Activated CD8-positive, alpha-beta T cell treated with anti-CD3 and anti-CD28 coated beads, Interleukin-2, amount 10 ng/mL, durations not matched to agents 7 days and 5 days (primary cell): ENCODE data around the gene RAD51B. TPM values are rescaled to one million over a fixed set of nuclear protein-coding genes. Genes with fewer than 3 reads are reported as not detected.

Experiments used
- ATAC-seq: fragments of 150-1000 bp; cut with Tn5 transposase; one replicate; pipeline ENCODE4 v1.10.0; 2021; ENCODE audit warnings: moderate library complexity
- CTCF ChIA-PET: fragments of 350-600 bp; sonication (Branson Sonifier 250); formaldehyde crosslinking; loops from one replicate; lab custom pipeline; 2021; ENCODE audit warnings: antibody characterized with exemption; lab: Charles Lee
- POLR2A ChIA-PET: fragments of 350-600 bp; sonication (Branson Sonifier 250); formaldehyde crosslinking; loops from one replicate; lab custom pipeline; 2021; ENCODE audit warnings: antibody characterized with exemption; lab: Charles Lee
- DNase-seq: peaks from one replicate; pipeline ENCODE4 v3.0.0-alpha.2; 2020
- H3K27ac Mint-ChIP-seq: one replicate; pipeline ENCODE4 v1.8.0; 2021; ENCODE audit warnings: mild to moderate bottlenecking, mixed read lengths
- H3K27me3 Mint-ChIP-seq: one replicate; pipeline ENCODE4 v1.8.0; 2021; ENCODE audit warnings: low read depth, mixed read lengths
- H3K36me3 Mint-ChIP-seq: one replicate; pipeline ENCODE4 v1.8.0; 2021; ENCODE audit warnings: low read depth, mixed read lengths
- H3K4me1 Mint-ChIP-seq: one replicate; pipeline ENCODE4 v1.8.0; 2021; ENCODE audit warnings: low read depth, mixed read lengths
- H3K4me3 Mint-ChIP-seq: one replicate; pipeline ENCODE4 v1.8.0; 2021; ENCODE audit warnings: mild to moderate bottlenecking, mixed read lengths
- H3K9me3 Mint-ChIP-seq: one replicate; pipeline ENCODE4 v1.8.0; 2022; ENCODE audit warnings: mixed read lengths; ENCODE audit not compliant: insufficient read depth
- total RNA-seq, 2 experiments: library from RNA; stranded (reverse); gene quantifications; one replicate each; pipeline ENCODE4 v1.2.3, GENCODE V29; 2021

RAD51B gene
- total RNA-seq, 2 experiments from 2014 or later, result 34.1 to 38.8 TPM

DNA sequence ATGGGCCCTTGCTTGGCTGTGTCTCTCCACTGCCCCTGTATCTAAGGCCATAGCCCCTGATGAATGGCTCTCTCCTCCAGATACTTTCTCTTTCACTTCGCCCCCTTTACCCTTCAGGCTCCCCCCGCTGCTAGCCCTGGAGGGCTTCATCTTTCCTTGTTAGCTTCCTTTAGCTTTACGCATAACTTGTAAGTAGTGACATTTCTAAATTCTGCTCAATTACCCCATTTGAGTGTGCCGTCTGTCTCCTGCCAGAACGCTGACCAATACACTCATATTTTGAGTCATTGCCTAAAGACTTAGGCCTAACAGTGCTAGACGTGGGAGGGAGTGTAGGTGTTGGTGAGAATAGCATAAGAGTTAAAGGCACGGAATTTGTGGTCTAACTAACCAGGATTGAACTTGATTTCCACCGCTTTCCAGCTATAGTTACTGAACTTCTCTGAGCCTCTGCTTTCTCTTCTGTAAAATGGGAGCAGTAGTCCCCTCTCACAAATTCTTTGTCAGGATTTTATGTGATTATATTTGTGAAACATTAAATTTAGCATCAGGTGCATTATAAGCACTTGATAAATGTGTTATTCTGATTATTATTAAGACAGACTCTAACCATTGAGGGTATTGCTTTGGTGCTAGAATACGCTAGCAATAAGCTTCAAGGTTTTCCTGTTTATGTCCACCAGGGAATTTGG is 844.0 kb downstream of the RAD51B start:
- DNase-seq (peak; percentile 30), ATAC-seq (peak; percentile 70)
- H3K36me3 Mint-ChIP-seq, result no peaks in the 10 kb centered on the region
- H3K27me3 Mint-ChIP-seq, result no peaks in the 10 kb centered on the region
- H3K4me3 Mint-ChIP-seq, result peak overlapping the region; percentile 57
- CTCF ChIA-PET, result interaction anchor here (0.9 to 4.7 kb wide), 8 partner anchors 17 to 415 kb away, joined by 3 to 30 read pairs (median 4); no protein-coding TSS in a partner anchor
- no peaks in the 10 kb centered on the region for H3K9me3 Mint-ChIP-seq
- peak overlapping the region; percentile 69 for H3K27ac Mint-ChIP-seq
- POLR2A ChIA-PET, result interaction anchor here (1.0 to 1.5 kb wide), 4 partner anchors 125 to 153 kb away, joined by 4 to 5 read pairs (median 5); no protein-coding TSS in a partner anchor
- peaks cover 23% of the 10 kb centered on the region for H3K4me1 Mint-ChIP-seq

DNA sequence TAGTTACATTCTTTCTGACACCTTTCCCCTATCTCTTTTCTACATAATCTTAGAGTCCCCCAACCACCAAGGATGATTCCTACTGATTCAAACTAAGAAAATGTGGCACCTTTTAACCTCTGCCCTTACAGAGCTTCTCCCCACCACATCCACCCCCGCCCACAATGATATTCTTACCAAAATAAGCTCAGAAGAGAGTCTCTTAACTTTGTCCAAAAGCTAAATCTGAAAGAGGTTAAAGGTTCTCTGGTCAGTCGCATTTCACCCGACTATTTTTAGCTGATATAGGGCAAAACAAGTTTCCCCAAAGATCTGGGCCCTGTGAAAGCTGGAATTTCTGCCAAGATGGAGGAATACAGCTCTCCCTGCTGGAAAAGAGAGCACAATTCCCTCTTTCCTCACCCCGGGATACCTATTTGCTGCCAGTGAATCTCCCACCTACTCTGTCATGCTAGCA is 844.7 kb downstream of the RAD51B start:
- POLR2A ChIA-PET, result interaction anchor here (0.9 to 1.5 kb wide), 5 partner anchors 122 to 152 kb away, joined by 3 to 5 read pairs (median 5); no protein-coding TSS in a partner anchor
- Mint-ChIP-seq H3K4me1 (peaks cover 23% of the 10 kb centered on the region), H3K36me3 (no peaks in the 10 kb centered on the region), H3K27me3 (no peaks in the 10 kb centered on the region), H3K4me3 (no peak overlapping the region), H3K9me3 (no peaks in the 10 kb centered on the region), H3K27ac (peak overlapping the region; percentile 43)
- ATAC-seq, result peak; percentile 54
- DNase-seq, result peak; percentile 54
- CTCF ChIA-PET, result interaction anchor here (0.9 to 4.7 kb wide), 8 partner anchors 16 to 415 kb away, joined by 3 to 30 read pairs (median 4); no protein-coding TSS in a partner anchor

DNA sequence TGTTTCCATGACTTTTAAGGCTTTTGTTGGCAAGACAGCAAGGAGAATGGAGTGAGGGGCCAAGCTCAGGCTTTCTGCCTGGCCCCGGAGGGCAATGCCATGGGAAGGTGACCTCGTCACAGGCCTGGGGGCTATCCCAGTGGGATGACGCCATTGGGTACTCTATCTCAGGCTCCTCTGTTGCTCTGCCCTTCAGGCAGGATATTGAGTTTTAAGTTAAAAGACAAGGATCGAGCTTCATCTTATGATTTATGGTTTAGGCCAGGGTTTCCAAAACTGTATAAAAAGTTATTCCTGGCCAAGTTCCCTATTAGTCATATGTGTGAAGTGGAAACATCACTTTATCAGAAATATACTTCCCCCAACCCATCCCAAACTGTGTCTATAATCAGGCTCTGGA is 845.6 kb downstream of the RAD51B start:
- ATAC-seq (no peak), DNase-seq (no peak)
- H3K27me3 Mint-ChIP-seq, result no peaks in the 10 kb centered on the region
- no peak overlapping the region for H3K27ac Mint-ChIP-seq
- peaks cover 23% of the 10 kb centered on the region for H3K4me1 Mint-ChIP-seq
- no peaks in the 10 kb centered on the region for H3K36me3 Mint-ChIP-seq
- CTCF ChIA-PET, result interaction anchor here (0.9 to 4.7 kb wide), 5 partner anchors 18 to 180 kb away, joined by 3 to 30 read pairs (median 5); no protein-coding TSS in a partner anchor
- H3K9me3 Mint-ChIP-seq, result no peaks in the 10 kb centered on the region
- no peak overlapping the region for H3K4me3 Mint-ChIP-seq
- POLR2A ChIA-PET, result no interaction called here

DNA sequence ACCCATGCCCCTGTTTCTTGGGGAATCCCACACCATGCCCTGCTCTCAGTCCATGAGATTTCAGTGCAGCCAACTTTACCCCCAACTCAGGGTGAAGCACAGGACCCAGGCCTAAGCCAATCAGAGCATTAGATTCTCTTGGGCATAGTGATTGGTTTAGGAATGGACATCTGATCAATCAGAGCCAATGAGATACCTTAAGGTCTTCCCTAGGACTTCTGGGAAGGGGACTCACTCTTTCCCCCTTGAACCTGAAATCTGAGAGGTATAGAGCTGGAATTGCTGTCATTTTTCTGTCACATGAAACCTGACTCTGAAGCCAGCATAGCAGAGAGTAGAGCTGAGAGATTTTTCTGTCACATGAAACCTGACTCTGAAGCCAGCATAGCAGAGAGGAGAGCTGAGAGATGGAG is 846.2 kb downstream of the RAD51B start:
- ATAC-seq, result no peak
- POLR2A ChIA-PET, result no interaction called here
- no peaks in the 10 kb centered on the region for H3K27me3 Mint-ChIP-seq
- no peak overlapping the region for H3K27ac Mint-ChIP-seq
- H3K4me1 Mint-ChIP-seq, result peaks cover 23% of the 10 kb centered on the region
- DNase-seq, result no peak
- CTCF ChIA-PET, result interaction anchor here (0.9 to 4.7 kb wide), 4 partner anchors 17 to 180 kb away, joined by 3 to 30 read pairs (median 4); no protein-coding TSS in a partner anchor
- no peak overlapping the region for H3K4me3 Mint-ChIP-seq
- H3K9me3 Mint-ChIP-seq, result no peaks in the 10 kb centered on the region
- H3K36me3 Mint-ChIP-seq, result no peaks in the 10 kb centered on the region

DNA sequence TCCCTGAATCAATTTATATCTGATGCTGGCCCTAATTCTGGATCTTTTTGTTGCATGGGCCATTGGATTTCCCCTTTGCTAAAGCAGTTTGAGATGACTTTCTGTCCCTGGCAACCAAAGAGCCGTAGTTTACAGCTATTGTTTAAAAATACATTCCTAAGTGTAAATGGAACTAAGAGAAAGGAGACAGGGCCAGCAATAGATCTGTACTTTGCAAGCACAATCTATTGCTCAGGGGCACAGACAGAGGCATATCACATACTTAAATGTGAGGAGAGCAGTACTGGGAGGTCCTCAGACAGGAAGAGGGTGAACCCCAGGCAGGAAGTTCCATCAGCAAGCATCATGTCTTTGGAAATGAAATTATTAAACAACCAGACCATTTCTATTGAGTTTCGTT is 846.7 kb downstream of the RAD51B start:
- Mint-ChIP-seq H3K27ac (no peak overlapping the region), H3K9me3 (no peaks in the 10 kb centered on the region), H3K27me3 (no peaks in the 10 kb centered on the region), H3K36me3 (no peaks in the 10 kb centered on the region), H3K4me1 (peaks cover 23% of the 10 kb centered on the region), H3K4me3 (no peak overlapping the region)
- ATAC-seq, result no peak
- DNase-seq, result no peak
- ChIA-PET POLR2A (no interaction called here), CTCF (interaction anchor here (0.9 to 4.7 kb wide), 4 partner anchors 17 to 181 kb away, joined by 3 to 30 read pairs (median 4); no protein-coding TSS in a partner anchor)

DNA sequence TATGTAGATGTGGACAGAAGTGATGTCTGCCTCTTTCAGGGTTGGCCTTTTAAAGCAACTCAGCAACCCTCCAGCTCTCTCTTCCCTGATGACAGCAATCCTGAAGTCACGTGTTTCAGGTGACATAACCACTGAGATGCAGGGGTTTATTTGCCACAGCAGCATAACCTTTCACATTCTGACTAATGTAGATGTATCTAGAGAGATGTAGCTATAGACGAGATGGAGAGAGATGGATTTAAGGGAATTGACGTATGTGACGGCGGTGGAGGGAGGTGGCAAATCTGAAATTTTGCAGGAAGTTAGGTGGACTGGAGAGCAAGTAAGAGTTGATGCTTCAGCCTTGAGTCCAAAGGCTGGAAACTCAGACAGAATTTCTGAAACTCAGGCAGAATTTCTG is 847.3 kb downstream of the RAD51B start:
- Mint-ChIP-seq H3K9me3 (no peaks in the 10 kb centered on the region), H3K36me3 (no peaks in the 10 kb centered on the region), H3K4me3 (no peak overlapping the region), H3K4me1 (peaks cover 23% of the 10 kb centered on the region), H3K27ac (no peak overlapping the region), H3K27me3 (no peaks in the 10 kb centered on the region)
- ChIA-PET CTCF (interaction anchor here (0.8 to 1.5 kb wide), 2 partner anchors 16 kb away, joined by 3 to 4 read pairs; no protein-coding TSS in a partner anchor), POLR2A (no interaction called here)
- ATAC-seq, result no peak
- no peak for DNase-seq

DNA sequence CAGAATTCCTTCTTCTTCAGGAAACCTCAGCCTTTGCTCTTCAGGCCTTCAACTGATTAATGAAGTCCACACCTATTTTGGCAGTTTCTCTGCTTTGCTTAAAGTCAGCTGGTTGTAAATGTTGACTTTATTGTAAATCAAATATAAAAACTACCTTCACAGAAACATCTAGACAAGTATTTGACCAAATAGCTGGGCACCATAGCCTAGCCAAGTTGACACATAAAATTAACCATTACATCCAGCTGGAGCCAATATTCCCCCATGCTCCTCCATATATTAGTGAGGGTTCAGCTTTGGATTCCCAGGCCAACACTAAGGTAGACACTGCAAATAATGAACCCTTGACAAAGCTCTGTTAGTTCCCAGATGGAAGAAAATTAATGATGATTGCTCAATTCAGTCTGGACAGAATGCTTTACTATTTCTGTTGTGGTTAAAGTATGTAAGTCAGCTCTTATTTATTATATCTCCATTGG is 847.8 kb downstream of the RAD51B start:
- Mint-ChIP-seq H3K36me3 (no peaks in the 10 kb centered on the region), H3K9me3 (no peaks in the 10 kb centered on the region), H3K4me1 (peaks cover 23% of the 10 kb centered on the region), H3K27ac (no peak overlapping the region), H3K4me3 (no peak overlapping the region), H3K27me3 (no peaks in the 10 kb centered on the region)
- ChIA-PET POLR2A (no interaction called here), CTCF (interaction anchor here (0.8 kb wide), 1 partner anchor 15 kb away, joined by 3 read pairs; no protein-coding TSS in a partner anchor)
- ATAC-seq, result no peak
- no peak for DNase-seq

DNA sequence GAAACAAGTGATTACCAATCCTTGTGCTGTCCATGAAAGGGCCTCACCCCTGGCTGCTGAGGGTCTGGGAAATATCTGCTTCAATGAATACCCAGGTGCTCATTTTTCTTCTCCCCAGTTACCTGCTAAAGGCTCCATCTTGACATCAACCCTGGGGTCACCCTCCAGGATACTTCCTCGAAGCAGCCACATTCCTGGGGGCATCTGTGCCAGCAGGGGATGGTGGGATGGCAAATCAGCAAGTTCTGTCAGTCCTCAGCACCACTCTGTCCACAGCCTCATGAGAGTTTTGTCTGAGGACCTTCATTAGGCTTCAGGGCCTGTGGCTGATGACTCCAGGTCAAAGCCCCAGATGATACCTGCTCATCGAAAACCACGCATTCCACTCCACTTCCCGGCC is 848.4 kb downstream of the RAD51B start:
- no peaks in the 10 kb centered on the region for H3K27me3 Mint-ChIP-seq
- no peaks in the 10 kb centered on the region for H3K36me3 Mint-ChIP-seq
- H3K4me3 Mint-ChIP-seq, result no peak overlapping the region
- CTCF ChIA-PET, result no interaction called here
- peaks cover 23% of the 10 kb centered on the region for H3K4me1 Mint-ChIP-seq
- DNase-seq, result no peak
- ATAC-seq, result no peak
- no peak overlapping the region for H3K27ac Mint-ChIP-seq
- H3K9me3 Mint-ChIP-seq, result no peaks in the 10 kb centered on the region
- POLR2A ChIA-PET, result no interaction called here

DNA sequence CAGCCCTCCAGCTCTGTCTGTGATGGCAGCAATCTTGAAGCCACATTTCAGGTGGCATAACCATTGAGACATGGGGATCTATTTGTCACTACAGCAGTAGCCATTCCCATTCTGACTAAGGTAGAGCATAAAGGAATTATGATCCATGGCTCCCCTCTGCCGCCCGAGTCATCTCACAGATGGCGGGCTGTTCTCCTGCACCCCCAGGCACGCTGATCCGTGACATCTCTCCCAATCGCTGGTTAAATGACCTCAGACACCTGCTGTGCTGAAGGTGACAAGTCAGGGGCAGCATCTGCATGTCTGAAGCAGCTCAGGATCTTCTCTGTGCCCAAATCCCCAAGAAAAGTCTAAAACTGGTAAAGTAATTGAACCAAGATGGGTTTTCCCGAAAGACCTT is 849.0 kb downstream of the RAD51B start:
- no peak overlapping the region for H3K4me3 Mint-ChIP-seq
- DNase-seq (no peak), ATAC-seq (no peak)
- ChIA-PET POLR2A (no interaction called here), CTCF (no interaction called here)
- no peak overlapping the region for H3K27ac Mint-ChIP-seq
- no peaks in the 10 kb centered on the region for H3K36me3 Mint-ChIP-seq
- H3K4me1 Mint-ChIP-seq, result peaks cover 18% of the 10 kb centered on the region
- H3K9me3 Mint-ChIP-seq, result no peaks in the 10 kb centered on the region
- H3K27me3 Mint-ChIP-seq, result no peaks in the 10 kb centered on the region

DNA sequence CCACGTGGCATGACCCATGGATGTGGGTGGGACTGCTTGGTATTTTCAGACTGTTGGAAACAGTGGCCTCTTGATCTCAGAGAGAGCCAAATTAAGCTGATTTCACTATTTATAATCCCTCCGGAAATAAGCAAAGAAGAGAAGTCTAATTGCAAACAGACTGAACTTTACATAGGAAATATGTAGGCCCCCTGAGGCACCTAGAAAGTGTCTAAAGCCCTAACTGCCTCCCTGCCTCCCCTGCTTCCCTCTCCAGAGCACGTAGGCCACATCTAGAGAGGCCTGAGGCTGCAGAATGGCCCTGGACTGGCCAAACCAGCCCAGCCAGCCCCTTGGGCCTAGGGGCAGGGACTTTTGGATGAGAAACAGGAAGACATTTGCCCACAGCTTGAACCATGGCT is 849.5 kb downstream of the RAD51B start:
- no peak overlapping the region for H3K4me3 Mint-ChIP-seq
- H3K36me3 Mint-ChIP-seq, result no peaks in the 10 kb centered on the region
- no peaks in the 10 kb centered on the region for H3K27me3 Mint-ChIP-seq
- ChIA-PET POLR2A (no interaction called here), CTCF (interaction anchor here (0.7 kb wide), 1 partner anchor 130 kb away, joined by 4 read pairs; no protein-coding TSS in a partner anchor)
- H3K9me3 Mint-ChIP-seq, result no peaks in the 10 kb centered on the region
- peaks cover 12% of the 10 kb centered on the region for H3K4me1 Mint-ChIP-seq
- H3K27ac Mint-ChIP-seq, result no peak overlapping the region
- no peak for DNase-seq
- ATAC-seq, result no peak

DNA sequence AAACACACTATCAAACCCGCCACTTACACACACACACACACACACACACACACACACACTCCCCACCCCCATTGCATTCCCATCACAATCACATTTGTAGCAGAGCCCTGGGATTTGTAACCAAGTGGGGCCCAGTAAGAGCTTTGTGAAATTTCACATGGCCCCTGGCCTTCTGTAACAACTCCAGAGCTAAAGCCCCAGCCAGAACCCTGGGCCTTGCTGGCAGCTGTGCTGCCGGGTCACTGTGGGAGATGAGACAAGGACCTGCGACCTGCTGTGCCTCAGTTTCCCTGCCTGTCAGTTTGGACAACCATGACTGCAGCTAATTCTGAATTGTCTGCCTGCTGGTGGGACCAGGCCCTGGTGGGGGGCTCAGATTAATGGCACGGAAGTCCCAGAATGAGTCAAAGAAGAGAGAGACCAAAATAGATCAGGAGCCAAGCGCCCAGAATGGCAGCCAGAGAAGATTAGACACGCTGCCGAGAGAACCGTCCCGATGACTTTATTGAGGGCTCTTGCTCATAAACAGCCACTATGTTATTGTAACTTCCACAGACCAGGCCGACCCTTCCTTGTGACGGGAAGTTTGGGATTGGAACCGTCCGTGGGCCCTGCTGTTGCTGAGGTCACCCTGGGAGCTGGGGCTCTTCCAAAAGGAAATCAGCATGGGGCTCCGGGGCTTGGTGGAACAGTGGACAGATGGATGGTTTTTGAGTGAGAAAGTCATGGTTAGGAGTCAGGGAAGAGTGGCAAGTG is 850.2 kb downstream of the RAD51B start:
- ChIA-PET CTCF (interaction anchor here (0.7 kb wide), 1 partner anchor 131 kb away, joined by 4 read pairs; no protein-coding TSS in a partner anchor), POLR2A (no interaction called here)
- Mint-ChIP-seq H3K9me3 (no peaks in the 10 kb centered on the region), H3K4me1 (peaks cover 5% of the 10 kb centered on the region), H3K27ac (no peak overlapping the region), H3K36me3 (no peaks in the 10 kb centered on the region), H3K4me3 (no peak overlapping the region), H3K27me3 (no peaks in the 10 kb centered on the region)
- DNase-seq (no peak), ATAC-seq (no peak)
